HG02981 (cell line): Measurements from ENCODE around the gene CRTAC1.

Experiments used
- ATAC-seq: cut with Tn5 transposase; IDR thresholded peaks from one replicate; pipeline ENCODE4 v1.9.1; 2021; ENCODE audit warnings: mild to moderate bottlenecking, moderate library complexity; ENCODE audit not compliant: unreplicated experiment

The CRTAC1 gene

DNA sequence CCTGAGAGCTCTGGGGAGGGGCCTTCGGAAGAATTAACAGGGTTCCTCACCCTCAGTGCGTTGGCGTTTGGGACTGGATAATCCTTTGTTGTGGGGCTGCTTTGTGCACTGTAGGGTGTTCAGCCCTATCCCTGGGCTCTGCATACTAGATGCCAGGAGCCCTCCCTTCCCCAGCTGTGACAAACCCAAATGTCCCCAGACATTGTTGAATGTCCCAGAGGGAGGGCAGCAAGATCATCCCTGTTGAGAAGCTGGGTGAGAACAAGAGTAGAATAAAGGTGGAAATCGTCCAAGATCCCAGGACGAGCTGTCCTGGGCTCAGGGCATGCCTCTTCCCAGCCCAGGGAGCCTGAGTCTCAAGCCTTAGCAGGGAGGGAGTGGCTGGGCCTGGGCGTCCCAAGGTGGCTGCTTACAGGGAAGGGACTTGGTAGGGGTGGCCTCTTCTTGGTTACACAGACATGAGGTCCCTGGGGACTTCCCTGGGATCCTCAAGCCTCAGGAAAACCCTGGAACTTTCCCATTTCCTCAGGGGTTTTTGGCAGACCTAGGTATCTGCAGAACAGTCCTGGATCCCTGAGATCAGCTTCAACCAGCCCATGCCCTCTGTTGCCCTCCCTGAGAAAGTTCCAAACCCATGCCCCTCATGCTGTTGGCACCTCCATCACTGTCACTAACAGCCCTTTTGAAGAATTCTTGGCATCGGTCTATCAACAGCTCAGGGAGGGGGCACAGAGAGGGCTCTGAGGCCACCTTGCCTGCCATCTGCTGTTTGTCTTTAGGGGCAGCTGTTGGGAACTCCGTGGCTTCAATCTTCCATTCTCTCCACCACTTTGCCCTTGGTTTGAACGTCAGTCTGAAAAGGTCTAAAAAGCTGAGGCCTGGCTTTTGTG is 127.0 kb downstream of the CRTAC1 start:
- no peak for ATAC-seq

DNA sequence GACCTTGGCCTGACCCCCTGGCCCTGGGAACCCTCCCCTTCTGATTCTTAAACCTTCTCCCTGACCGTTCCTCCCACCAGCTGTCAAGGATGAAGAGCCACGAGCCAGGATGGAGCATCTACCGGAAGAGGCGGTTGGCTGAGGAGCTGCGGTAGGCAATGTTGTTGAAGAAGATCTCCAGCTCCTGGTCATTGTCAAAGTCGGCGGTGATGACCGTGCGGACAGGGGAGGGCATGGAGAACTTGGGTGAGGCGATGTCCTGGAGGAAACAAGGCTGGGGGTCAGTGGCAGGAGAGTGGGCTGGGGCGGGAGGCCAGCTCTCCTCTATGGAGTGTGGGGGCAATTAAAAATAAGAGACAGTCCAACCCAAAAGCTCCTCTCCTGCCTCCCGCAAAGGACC is 129.0 kb downstream of the CRTAC1 start:
- no peak for ATAC-seq

DNA sequence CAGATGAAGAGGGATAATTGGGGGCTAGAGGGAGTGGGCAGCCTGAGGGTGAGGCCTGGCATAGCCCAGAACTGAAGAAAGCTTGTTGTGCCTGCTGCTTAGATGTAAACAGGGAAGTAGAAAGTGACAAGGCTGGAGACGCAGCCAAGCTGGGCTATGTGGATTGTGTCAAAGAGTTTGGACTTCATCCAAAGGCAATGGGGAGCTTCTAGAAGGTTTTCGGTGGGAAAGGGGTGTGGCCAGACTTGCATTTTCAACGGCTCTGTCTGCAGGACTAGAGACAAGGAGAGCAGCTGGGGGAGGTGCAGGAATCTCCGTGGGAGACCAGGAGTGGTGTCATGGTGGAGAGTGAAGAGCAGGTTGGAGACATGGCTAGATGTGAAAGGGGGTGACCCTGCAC is 132.0 kb downstream of the CRTAC1 start:
- ATAC-seq = no peak

DNA sequence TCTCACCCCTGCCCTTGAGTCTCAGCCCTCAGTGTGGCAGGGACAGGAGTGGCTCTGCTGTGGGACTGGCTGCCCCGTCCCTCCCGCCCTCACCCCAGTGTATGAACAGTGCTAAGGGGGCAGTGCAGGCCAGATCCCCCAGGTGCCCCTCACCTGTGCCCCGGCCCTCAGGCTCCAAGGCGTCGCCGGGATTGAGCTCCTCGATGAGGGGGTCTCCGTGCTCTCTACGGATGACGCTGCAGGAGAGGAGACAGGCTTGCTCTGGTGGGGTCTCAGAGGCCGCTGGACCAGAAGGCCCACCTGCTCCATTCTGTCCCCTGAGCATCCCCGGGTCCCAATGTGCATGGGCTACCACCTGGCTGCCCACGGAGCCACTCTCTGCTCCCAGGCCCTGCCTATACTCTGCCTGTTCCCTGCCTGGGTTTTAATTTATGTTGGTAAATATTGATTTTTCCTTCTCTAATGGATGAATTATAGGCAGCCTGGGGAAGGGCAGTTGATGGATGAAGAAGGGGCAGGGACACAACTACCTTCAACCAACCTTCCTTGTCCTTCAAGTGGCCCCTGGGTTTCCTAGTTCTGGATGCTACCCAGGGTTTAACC is 133.6 kb downstream of the CRTAC1 start:
- no peak for ATAC-seq

DNA sequence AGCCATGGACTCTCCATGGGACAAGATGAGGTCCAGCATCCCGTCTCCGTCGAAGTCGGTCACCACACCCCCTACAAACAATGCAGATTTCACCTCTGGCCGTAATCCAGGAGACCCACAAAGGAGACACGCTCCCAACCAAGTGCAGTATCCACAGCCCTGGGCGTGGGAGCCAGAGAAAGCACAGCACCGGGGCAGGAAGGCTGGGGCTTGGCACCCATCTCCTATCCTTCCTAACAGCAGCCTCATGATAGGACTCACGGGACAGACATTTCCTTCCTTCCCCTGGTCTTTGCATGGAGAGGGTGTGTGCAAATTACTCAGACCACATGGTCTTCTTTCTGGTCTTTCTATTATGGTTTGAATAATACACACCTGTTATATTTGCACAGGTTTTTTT is 134.5 kb downstream of the CRTAC1 start:
- no peak for ATAC-seq

DNA sequence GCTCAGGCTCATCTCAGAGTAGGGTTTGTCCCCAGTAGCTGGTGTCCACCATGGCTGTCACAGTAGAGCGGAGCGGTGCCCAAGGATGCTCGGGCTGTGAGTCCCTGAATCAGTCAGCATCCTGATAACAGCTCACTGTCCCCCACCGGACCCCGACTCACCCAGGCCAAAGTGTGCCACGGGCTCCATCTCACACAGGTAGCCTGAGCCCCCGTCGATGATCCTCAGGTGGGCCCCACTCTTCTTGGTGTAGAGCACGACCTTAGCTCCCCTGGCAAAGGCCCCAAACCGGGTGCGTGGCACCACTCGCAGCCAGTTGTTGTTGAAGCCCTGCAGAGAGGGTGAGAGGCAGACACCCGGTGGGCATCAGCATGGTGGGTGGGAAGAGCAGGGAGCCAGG is 135.3 kb downstream of the CRTAC1 start:
- no peak for ATAC-seq

DNA sequence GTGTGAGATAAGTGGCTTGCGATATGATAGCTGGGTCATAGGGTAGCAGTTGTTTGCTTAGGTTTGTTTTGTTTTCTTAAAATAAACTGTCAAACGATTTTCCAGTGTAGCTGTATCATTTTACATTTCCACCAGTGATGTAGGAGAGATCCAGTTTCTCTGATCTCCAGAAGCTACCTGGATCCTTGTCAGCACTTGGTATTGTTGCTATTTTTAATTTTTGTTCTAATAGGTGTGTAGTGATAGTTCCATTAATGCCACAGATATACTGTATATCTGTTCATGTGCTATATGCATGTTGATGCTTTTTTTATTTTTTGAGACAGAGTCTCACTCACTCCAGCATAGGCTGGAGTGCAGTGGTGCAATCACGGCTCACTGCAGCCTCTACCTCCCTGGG is 136.3 kb downstream of the CRTAC1 start:
- ATAC-seq = no peak

DNA sequence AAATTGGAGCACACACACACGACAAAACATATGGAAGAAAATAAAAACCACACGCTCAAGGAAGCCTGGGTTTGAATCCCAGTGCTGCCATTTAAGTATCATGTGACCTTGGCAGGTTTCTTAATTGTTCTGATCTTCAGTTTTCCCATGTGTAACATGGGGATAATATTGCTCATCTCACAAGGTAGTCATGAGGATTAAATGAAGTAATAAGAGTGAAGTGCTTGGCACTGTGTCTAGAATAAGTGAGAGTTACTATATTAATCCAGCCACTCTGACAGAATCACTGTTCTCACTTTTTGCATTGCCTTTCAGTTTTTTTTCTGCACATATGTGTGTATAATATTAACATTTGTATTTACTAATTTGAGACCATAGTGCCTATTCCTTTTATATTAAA is 137.5 kb downstream of the CRTAC1 start:
- ATAC-seq = no peak

DNA sequence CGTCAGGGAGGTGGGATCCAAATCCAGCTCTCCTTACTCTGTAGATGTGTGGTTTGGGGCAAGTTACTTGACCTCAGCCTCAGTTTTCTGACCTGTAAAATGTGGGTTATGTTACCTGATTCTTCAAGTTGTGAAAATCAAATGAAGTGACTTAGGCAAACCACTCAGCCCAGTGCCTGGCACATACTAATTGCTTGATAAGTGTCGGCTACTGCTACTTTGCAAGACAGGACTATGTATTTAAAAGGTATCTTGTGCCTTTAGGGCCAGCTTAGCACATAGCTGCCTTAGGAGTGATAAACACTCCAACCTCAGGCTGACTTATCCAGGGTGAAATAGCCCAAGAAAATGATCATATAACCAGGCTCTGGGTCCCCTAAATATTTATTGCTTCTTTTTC is 137.9 kb downstream of the CRTAC1 start:
- no peak for ATAC-seq

DNA sequence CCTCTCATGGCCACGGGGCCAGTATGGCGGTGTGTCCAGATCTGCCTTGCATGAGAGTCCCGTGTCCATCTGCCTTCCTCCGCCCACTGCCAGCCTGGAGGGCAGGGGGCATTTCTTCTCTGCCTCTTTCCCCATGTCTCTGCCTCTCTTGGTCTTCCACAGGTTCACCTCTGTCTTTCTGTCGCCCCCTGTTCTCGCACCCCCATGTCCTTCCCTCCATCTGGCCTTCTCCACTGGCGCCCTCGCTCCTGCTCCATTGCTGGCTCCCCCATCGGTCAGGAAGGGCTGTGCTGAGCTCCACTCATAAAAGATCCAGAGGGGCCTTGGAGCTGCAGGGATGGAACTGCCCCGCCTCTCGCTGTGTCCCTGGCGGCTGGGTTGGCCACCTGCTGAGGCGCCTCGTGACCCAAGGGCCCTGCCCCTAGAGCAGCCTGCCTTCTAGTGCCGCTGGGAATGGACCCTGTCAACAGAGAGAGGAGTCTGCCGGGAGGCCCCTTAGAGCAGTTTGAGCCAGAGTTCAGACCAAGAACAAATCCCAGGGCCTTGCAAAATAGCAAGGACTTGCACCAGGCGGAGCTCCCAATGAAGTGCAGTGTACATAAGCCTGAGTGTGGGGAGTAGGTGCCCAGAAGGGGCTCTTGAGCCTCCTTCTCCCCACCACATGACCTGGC is 138.8 kb downstream of the CRTAC1 start:
- no peak for ATAC-seq

DNA sequence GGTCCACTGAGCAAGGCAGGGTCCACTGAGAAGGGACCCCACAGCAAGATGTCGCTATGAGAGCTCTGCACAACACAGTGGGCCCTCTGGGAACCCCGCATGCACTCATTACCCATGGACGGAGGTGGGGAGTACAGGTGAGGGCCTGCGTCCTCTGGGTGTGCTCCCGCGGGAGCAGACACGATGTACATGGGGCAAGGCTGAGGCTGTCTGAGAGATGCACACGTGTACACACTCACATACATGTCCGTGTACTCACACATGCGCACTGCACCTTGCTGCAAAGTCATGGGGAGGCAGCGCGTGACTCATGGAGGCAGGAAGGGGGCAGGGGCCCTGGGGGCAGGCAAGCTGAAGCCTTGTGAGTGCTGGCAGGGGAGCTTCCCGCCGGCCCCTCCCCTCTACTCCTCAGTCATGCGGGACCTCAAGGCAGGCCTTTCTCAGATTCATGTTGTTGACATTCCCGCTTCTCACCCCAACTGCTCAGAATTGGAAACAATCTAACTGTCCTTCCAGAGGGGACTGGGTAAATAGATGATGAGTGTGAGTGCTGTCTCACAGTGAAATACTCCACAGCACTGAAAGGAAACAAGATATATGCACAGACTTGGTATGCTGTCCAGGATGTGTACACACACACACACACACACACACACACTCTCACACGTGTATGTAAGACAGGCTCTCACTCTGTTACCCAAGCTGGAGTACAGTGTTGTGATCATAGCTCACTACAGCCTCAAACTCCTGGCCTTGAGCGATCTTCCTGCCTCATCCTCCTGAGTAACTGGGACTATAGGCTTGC is 140.8 kb downstream of the CRTAC1 start:
- no peak for ATAC-seq

DNA sequence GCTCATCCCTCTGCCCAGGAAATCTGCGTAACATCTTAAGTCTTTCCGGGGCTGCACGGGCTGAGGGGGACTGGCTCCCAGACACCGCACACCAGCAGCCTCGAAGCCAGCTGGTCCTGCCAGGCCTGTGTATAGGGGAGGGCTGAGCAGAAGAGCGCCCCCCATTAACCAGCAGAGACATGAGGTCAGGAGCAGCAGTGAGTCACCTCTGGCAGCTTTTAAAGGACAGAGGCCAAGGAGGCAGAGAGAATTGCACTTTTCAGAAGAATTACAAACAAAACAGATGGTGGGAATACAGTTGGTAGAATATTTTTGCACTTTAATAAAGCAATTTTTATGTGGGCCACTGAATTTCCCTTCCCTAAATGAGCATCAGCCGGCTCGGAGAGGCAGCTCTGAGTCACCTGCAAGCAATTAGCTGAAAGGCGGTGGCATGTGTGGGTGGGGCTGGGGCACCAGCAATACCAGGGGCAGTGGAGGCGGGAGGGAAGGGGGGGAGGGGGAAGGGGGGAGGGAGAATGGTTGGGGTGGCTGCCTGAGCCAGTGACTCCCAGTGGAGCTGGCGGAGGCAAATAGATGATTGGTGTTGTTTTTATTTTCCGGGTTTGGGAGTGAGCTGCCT is 141.7 kb downstream of the CRTAC1 start:
- no peak for ATAC-seq

DNA sequence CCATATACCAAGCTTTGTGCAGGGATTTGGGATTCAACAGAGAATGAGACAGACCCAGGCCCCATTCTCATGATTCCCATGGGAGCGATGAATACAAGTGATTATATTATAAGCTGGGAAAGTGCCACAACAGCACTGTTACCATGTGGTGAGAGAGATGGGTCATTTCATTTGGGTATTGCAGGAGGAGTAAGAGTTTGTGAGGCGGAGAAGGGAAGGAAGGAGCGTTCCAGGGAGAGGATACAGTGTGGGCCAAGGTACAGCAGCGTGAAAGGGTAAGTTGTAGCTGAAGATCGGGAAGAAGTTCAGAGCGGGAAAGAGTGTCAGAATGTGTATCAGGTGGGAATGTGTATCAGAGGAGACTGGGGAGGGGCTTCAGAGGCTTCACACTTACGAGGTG is 142.3 kb downstream of the CRTAC1 start:
- no peak for ATAC-seq

DNA sequence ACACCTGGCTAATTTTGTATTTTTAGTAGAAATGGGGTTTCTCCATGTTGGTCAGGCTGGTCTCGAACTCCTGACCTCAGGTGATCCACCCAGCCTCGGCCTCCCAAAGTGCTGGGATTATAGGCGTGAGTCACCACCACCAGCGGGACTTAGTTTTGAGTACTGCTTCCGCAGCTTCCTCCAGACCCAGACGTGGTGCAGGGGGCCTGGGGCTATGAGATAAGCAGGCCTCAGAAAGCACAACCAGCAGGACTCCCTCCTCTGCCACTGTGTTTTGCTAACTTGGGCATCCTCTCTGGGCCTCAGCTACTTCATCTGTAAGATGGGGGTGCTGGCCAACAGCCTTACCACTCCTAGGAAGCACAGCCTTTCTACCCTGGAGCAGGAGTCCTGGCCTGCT is 143.0 kb downstream of the CRTAC1 start:
- no peak for ATAC-seq

DNA sequence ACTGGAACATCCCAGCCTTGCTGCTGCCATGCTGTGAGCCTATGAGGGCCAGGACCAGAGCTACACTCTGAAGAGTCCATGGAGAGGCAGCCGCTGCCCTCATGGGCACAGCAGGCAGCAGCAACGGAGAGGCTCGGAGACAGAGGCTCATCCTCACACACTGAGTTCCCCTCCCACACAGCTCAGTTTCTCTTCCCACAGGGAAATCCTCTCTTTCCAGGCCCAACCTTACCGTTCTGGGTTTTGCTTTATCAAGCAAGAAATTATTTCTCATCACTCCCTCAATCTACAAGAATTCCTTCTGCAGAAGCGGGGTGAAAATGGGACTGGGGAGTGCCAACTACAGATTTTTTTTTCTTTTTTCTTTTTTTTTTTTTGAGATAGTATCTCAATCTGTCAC is 144.1 kb downstream of the CRTAC1 start:
- no peak for ATAC-seq

DNA sequence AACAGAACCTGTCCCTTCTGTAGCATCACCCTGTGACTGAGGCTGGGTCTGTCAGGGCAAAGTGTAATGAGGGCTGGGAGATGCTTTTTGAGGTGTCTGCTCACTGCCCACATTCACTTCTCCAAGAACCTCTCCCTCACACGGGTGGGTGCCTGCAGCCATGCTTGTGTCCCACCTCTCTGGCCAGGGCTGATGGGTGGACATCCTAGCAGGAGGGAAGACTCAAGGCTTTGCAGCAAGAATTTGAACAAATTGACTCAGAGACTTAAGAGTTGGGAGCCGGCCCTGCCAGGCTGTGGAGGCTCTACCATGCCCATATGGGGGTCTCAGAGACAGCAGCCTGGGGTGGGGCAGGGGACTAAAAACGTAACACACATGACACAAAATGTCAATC is 147.3 kb downstream of the CRTAC1 start:
- no peak for ATAC-seq

DNA sequence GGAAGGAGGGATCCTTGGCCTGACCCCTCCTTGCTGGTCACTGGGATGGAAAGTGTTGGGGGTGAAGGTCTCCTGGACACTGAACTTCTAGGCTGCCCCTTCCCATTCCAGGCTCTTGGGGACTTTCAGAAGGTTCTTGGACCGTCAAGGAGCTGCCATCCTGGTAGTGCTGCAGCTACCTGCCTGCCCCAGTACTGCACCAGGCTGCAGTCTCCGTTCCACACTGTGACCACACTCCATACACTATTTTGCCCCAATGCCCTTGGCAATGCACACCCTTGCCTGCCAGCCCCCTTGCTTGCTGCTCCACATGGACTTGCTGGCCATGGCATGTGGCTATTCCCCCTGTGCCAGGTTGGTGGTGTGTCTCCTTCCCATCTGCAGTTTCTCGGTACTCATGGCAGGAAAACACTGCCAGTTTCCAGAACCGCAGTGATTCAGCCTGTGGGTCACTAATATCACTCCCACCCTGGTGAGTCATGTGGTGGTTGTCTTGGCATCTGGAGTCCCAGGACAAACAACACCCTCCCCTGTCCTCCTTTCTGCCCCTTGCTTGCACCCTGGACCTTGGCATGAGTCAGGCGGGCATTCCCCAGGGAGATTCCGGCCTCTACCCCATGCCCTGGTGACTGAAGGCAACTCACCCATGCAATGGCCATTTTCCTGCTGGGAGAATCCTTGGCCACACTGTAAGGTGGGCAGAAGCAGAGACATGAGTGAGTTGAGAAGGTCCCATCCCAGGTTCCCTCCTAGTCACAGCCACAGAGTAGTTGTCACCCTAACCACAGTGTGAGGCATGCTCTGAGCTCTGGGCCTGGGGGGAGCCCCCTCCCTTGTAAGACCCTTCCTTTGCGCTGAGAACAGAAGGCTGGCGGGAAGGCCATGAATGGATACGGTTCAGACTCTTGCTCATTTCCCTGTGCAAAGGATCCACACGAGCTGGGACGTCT is 148.0 kb downstream of the CRTAC1 start:
- no peak for ATAC-seq

DNA sequence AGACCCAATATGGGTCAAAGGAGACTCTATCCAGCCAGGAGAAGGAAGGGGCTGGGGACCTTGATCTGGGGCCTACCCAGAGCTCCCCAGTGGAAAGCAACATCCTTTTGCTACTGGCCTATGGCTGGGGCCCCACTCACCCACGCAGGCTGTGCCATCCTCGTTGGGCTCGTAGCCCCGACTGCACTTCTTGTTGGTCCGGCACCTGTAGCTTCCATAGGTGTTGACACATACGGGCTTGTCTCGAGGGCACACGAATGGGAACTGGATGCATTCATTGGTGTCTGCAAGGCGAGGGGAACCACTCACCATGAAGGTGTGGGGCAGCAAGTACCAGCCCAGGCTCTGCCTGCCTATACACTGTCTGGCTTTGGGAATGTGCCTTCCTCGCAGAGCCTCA is 150.3 kb downstream of the CRTAC1 start:
- no peak for ATAC-seq

DNA sequence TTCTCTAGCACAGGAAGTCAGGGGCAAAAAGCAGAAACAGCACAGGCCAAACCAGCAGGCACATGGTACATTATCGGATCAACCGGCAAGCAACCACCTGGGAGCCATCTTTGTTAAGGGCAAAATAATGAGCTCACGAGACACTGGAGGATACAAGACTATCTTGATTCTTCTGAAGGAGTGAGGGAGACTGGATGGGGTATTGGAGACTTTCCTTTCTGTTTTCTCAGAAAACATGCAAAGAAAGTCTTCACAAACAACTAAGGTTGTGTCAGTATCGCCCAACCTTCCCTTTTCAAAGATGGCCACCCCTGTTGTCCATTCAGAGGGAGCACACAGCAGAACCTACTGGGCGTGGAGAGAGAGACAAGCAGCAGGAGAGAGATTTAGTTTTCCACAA is 151.2 kb downstream of the CRTAC1 start:
- ATAC-seq = no peak

DNA sequence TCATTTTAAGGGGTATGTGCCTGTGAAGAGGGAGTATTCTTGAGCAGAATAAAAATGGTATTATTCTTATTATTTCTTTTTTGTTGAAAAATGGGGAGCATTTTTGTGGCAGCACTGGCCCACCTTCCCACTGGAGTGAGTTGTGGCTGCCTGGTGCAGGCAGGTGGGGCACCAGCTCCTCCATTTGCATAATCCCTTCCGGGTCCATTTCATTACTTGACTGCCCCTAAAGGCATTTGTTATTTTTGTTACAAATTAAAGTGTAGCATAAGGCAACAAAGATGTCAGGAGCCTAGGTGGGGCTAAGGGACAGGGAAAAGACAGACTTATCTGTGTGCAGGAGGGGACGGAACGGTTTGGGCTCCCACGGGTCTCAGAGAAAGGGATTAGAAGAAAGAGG is 154.0 kb downstream of the CRTAC1 start:
- no peak for ATAC-seq
